ENCODE measurements around the gene HCN2.

- TF ChIP-seq CTCF (IDR thresholded peaks at IDR 0.05) (no peak), POLR2A (IDR thresholded peaks at IDR 0.05) (no peak)
These were observed 18.1 kb upstream of the HCN2 start for GRCh38 chr19:571566-571974.
